Endodermal cell (in vitro differentiated cells): ENCODE measurements around the gene C1R. TPM values are rescaled to one million over a fixed set of nuclear protein-coding genes. Genes with fewer than 3 reads are reported as not detected.

Experiments used
- DNase-seq: peaks from one replicate; pipeline ENCODE4 v3.0.0-alpha.2; 2017
- H3K27ac ChIP-seq: 2 replicates; pipeline ENCODE4 v1.5.1; 2013; ENCODE audit warnings: mild to moderate bottlenecking, low read depth, low read length, moderate library complexity
- H3K27me3 ChIP-seq: 2 replicates; pipeline ENCODE4 v1.6.1; 2013; ENCODE audit warnings: mild to moderate bottlenecking, low read length, moderate library complexity; ENCODE audit not compliant: insufficient read depth, control insufficient read depth, poor library complexity, severe bottlenecking
- H3K36me3 ChIP-seq: 2 replicates; pipeline ENCODE4 v1.7.0; 2013; ENCODE audit warnings: mild to moderate bottlenecking, low read length, moderate library complexity; ENCODE audit not compliant: control insufficient read depth, insufficient read depth
- H3K4me1 ChIP-seq: one replicate; pipeline ENCODE4 v1.7.0; 2013; ENCODE audit warnings: low read length; ENCODE audit not compliant: control insufficient read depth, insufficient read depth
- H3K4me3 ChIP-seq: 2 replicates; pipeline ENCODE4 v1.5.1; 2013; ENCODE audit warnings: mild to moderate bottlenecking, low read length, moderate library complexity
- H3K9ac ChIP-seq: 2 replicates; pipeline ENCODE4 v1.6.1; 2013; ENCODE audit warnings: mild to moderate bottlenecking, low read length, moderate library complexity; ENCODE audit not compliant: poor library complexity, severe bottlenecking; ENCODE audit errors: extremely low read depth
- H3K9me3 ChIP-seq: 2 replicates; pipeline ENCODE4 v1.6.1; 2013; ENCODE audit warnings: mild to moderate bottlenecking, low read length, moderate library complexity; ENCODE audit not compliant: control insufficient read depth
- H3K27ac Mint-ChIP-seq: 2 replicates; pipeline ENCODE4 v1.8.0; 2020; ENCODE audit warnings: mixed read lengths
- H3K27me3 Mint-ChIP-seq: 2 replicates; pipeline ENCODE4 v1.8.0; 2021; ENCODE audit warnings: mild to moderate bottlenecking, mixed read lengths; ENCODE audit not compliant: insufficient read depth
- H3K36me3 Mint-ChIP-seq: 2 replicates; pipeline ENCODE4 v1.8.0; 2020; ENCODE audit warnings: low read depth, mixed read lengths
- H3K4me1 Mint-ChIP-seq: 2 replicates; pipeline ENCODE4 v1.8.0; 2020; ENCODE audit warnings: mixed read lengths
- H3K4me3 Mint-ChIP-seq: 2 replicates; pipeline ENCODE4 v1.8.0; 2020; ENCODE audit warnings: mild to moderate bottlenecking, moderate library complexity, mixed read lengths
- H3K9me3 Mint-ChIP-seq: 2 replicates; pipeline ENCODE4 v1.8.0; 2020; ENCODE audit warnings: mild to moderate bottlenecking, mixed read lengths
- CTCF ChIP-seq: fragments of 200-600 bp; sonication (generic); conservative IDR thresholded peaks from 2 replicates; pipeline ENCODE4 v1.5.0; 2021; ENCODE audit warnings: antibody characterized with exemption, mild to moderate bottlenecking
- WGBS, 2 experiments: methylation state at CpG; one replicate each; pipeline versions ENCODE4 v1.1.5 to v1.1.7; 2013; ENCODE audit warnings: missing lambda C conversion rate in 2 of 2, mixed read lengths in 1 of 2; ENCODE audit not compliant: insufficient coverage in 1 of 2, insufficient read length in 1 of 2; 5-methylcytosine and 5-hydroxymethylcytosine counted together
- total RNA-seq, 2 donors: library from RNA; stranded (reverse); fragmentation: NEBNext Ultra II Directional in 1 of 2; extraction: Animal tissue kit (Norgen Biotek cat#: 25700) in 1 of 2; gene quantifications; 2 replicates in 1 of 2; 3 replicates in 1 of 2; pipeline ENCODE4 v1.2.1, GENCODE V29; 2021

C1R gene
- total RNA-seq, 2 donors from 2014 or later, result 3.9 TPM

- peaks cover 7% of the 10 kb centered on the region for H3K36me3 Mint-ChIP-seq
- H3K4me1 Mint-ChIP-seq, result peaks cover 12% of the 10 kb centered on the region
- H3K27me3 Mint-ChIP-seq, result peaks cover 28% of the 10 kb centered on the region
- H3K27ac Mint-ChIP-seq, result no peak overlapping the region
- H3K4me3 ChIP-seq, result no peak overlapping the region
- DNase-seq, result peak; percentile 71
- no peak overlapping the region for H3K4me3 Mint-ChIP-seq
- no peak overlapping the region for H3K27ac ChIP-seq
- no peaks in the 10 kb centered on the region for H3K9me3 Mint-ChIP-seq
- peaks cover 23% of the 10 kb centered on the region for H3K27me3 ChIP-seq
- no peak overlapping the region for H3K9ac ChIP-seq
- H3K4me1 ChIP-seq, result no peaks in the 10 kb centered on the region
- no peaks in the 10 kb centered on the region for H3K9me3 ChIP-seq
- TF ChIP-seq CTCF, result peak; percentile 100
- WGBS, 2 experiments, result 53 to 83% methylated on average over 3 to 5 of the region's 5 CpGs
- H3K36me3 ChIP-seq, result no peaks in the 10 kb centered on the region
Observed at GRCh38 chr12:7113389-7113871, 21.2 kb upstream of the C1R start.

DNA sequence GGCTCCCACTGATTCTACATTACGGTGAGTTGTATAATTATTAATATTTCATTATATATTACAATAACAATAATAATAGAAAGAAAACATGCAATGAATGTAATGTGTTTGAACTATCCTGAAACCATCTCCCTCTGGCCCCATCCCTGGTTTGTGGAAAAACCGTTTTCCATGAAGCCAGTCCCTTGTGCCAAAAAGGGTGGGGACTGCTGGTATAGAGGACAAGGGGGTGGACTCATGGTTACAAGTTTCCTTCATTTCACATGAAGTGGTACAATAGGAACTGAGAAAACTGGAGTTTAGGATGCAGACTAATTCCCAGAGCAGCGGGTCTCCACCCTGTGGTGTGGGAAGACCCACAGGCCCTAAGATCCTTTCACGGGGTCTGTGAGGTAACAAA is 19.8 kb upstream of the C1R start:
- no peaks in the 10 kb centered on the region for H3K9me3 ChIP-seq
- Mint-ChIP-seq H3K27me3 (peaks cover 26% of the 10 kb centered on the region), H3K9me3 (peaks cover 4% of the 10 kb centered on the region), H3K36me3 (peaks cover 9% of the 10 kb centered on the region), H3K27ac (no peak overlapping the region), H3K4me3 (no peak overlapping the region), H3K4me1 (peaks cover 19% of the 10 kb centered on the region)
- H3K27me3 ChIP-seq, result peaks cover 23% of the 10 kb centered on the region
- 81 to 92% methylated on average over 3 of the region's 4 CpGs for WGBS, 2 experiments
- no peak overlapping the region for H3K4me3 ChIP-seq
- no peak for DNase-seq
- H3K36me3 ChIP-seq, result no peaks in the 10 kb centered on the region
- H3K27ac ChIP-seq, result no peak overlapping the region
- TF ChIP-seq CTCF, result no peak
- no peaks in the 10 kb centered on the region for H3K4me1 ChIP-seq
- no peak overlapping the region for H3K9ac ChIP-seq

DNA sequence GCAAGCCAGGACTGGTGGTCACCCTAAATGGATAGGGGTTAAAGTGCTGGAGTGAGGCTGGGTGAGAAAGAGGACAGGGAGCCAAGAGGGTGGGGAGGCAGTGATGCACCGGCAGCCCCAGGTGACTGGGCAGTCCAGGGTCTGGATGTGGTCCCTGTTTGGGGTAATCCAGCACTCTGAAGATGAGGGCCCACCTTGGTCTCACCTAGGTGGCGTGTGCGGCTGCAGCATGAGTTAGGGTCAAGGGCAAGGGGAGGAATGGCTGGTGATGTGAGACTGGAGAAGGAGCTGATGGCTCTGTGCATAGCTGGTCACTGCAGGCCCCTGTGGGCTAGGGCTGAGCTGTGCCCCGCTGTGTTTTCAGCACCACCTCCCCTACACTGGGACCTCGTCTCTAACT is 18.4 kb upstream of the C1R start:
- H3K27me3 ChIP-seq, result peaks cover 23% of the 10 kb centered on the region
- 94 to 100% methylated on average over 3 to 5 of the region's 5 CpGs for WGBS, 2 experiments
- H3K9me3 ChIP-seq, result peaks cover 10% of the 10 kb centered on the region
- no peak overlapping the region for H3K4me3 ChIP-seq
- H3K27ac ChIP-seq, result no peak overlapping the region
- no peak for TF ChIP-seq CTCF
- no peak for DNase-seq
- H3K27me3 Mint-ChIP-seq, result peaks cover 29% of the 10 kb centered on the region
- no peak overlapping the region for H3K9ac ChIP-seq
- peaks cover 19% of the 10 kb centered on the region for H3K36me3 Mint-ChIP-seq
- no peaks in the 10 kb centered on the region for H3K36me3 ChIP-seq
- H3K9me3 Mint-ChIP-seq, result peaks cover 17% of the 10 kb centered on the region
- H3K4me1 Mint-ChIP-seq, result peaks cover 19% of the 10 kb centered on the region
- no peak overlapping the region for H3K27ac Mint-ChIP-seq
- no peaks in the 10 kb centered on the region for H3K4me1 ChIP-seq
- no peak overlapping the region for H3K4me3 Mint-ChIP-seq
